Measurements from ENCODE around the gene PLEKHA5.

DNA sequence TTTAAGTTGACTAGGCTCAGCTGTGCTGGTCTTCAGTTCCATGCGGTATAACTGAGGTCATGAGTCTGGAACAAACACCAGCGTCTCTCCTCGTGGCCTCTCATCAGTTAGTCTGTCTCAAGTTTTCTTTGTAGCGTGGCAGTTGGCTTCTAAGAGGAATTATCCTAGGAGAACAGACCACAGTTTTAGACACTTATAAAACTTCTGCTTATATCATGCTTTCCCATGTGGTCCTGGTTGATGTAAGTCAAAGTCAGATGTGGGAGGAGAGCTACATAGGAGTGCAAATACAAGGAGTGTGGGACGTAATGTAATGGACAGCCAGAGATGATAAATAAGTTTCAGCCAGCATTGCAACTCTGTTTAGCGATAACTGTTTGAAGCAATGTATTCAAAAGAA, 14.8 kb downstream of the PLEKHA5 start:
- TF ChIP-seq, protein P1, sequence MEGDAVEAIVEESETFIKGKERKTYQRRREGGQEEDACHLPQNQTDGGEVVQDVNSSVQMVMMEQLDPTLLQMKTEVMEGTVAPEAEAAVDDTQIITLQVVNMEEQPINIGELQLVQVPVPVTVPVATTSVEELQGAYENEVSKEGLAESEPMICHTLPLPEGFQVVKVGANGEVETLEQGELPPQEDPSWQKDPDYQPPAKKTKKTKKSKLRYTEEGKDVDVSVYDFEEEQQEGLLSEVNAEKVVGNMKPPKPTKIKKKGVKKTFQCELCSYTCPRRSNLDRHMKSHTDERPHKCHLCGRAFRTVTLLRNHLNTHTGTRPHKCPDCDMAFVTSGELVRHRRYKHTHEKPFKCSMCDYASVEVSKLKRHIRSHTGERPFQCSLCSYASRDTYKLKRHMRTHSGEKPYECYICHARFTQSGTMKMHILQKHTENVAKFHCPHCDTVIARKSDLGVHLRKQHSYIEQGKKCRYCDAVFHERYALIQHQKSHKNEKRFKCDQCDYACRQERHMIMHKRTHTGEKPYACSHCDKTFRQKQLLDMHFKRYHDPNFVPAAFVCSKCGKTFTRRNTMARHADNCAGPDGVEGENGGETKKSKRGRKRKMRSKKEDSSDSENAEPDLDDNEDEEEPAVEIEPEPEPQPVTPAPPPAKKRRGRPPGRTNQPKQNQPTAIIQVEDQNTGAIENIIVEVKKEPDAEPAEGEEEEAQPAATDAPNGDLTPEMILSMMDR (IDR thresholded peaks at IDR 0.05): no peak
- TF ChIP-seq ELF1 (IDR thresholded peaks at IDR 0.05) (no peak), JUND (IDR thresholded peaks at IDR 0.05) (no peak)
